Spleen (tissue), 11 donors: ENCODE results near the gene GPR21. TPM values are rescaled to one million over a fixed set of nuclear protein-coding genes. Genes with fewer than 3 reads are reported as not detected.

ENCODE experiments used
- DNase-seq: peaks from one replicate; pipeline ENCODE4 v3.0.0-alpha.2; 2020
- H3K27ac ChIP-seq, 8 donors: fragments of 200-600 bp; sonication (generic) in 7 of 8; 1 replicate in 4 of 8; 2 replicates in 4 of 8; pipeline versions ENCODE4 v1.5.0 to v1.8.0; 2016 to 2021; ENCODE audit warnings: inconsistent platforms in 4 of 8, mild to moderate bottlenecking in 4 of 8, moderate library complexity in 1 of 8
- H3K27me3 ChIP-seq, 7 donors: fragments of 200-600 bp; sonication (generic) in 6 of 7; replicated peaks in 1 of 7; 1 replicate in 4 of 7; 2 replicates in 3 of 7; pipeline versions ENCODE4 v1.5.0 to v1.8.0; 2016 to 2021; ENCODE audit warnings: inconsistent platforms in 3 of 7, mild to moderate bottlenecking in 1 of 7
- H3K36me3 ChIP-seq, 6 donors: fragments of 200-600 bp; sonication (generic) in 5 of 6; 1 replicate in 4 of 6; 2 replicates in 2 of 6; pipeline versions ENCODE4 v1.5.0 to v1.8.0; 2016 to 2021; ENCODE audit warnings: inconsistent platforms in 2 of 6
- H3K4me1 ChIP-seq, 6 donors: fragments of 200-600 bp; sonication (generic) in 5 of 6; 1 replicate in 3 of 6; 2 replicates in 3 of 6; pipeline versions ENCODE4 v1.5.0 to v1.8.0; 2016 to 2021; ENCODE audit warnings: inconsistent platforms in 3 of 6
- H3K4me3 ChIP-seq, 8 donors: fragments of 200-600 bp; sonication (generic) in 7 of 8; 1 replicate in 4 of 8; 2 replicates in 4 of 8; pipeline versions ENCODE4 v1.5.0 to v1.8.0; 2016 to 2021; ENCODE audit warnings: inconsistent platforms in 4 of 8, mild to moderate bottlenecking in 4 of 8, moderate library complexity in 2 of 8
- H3K9me3 ChIP-seq, 8 donors: fragments of 200-600 bp; sonication (generic) in 7 of 8; 1 replicate in 4 of 8; 2 replicates in 4 of 8; pipeline versions ENCODE4 v1.5.0 to v1.8.0; 2016 to 2021; ENCODE audit warnings: inconsistent platforms in 4 of 8
- CTCF ChIP-seq, 11 experiments: fragments of 200-600 bp in 7 of 11; fragments of 450-650 bp in 4 of 11; sonication (generic) in 4 of 11; IDR thresholded peaks in 8 of 11; conservative IDR thresholded peaks in 3 of 11; 1 replicate in 7 of 11; 2 replicates in 4 of 11; pipeline versions ENCODE4 v1.4.0 to v1.8.0; 2016 to 2021; ENCODE audit warnings: antibody characterized with exemption in 11 of 11, inconsistent platforms in 4 of 11, mild to moderate bottlenecking in 1 of 11
- POLR2A ChIP-seq, 3 donors: fragments of 450-650 bp; IDR thresholded peaks; one replicate each; pipeline ENCODE4 v1.5.1; 2017; ENCODE audit warnings: antibody characterized with exemption in 3 of 3, mild to moderate bottlenecking in 1 of 3
- POLR2AphosphoS5 ChIP-seq, 3 donors: sonication (generic); formaldehyde crosslinking; IDR thresholded peaks; one replicate each; pipeline ENCODE4 v1.5.1; 2017; ENCODE audit warnings: antibody characterized with exemption in 3 of 3
- WGBS, 5 donors: extraction: QIAGEN DNeasy Blood & Tissue Kit in 3 of 5; methylation state at CpG; one replicate each; pipeline versions ENCODE4 v1.1.5 to v1.1.7; 2013 to 2018; 5-methylcytosine and 5-hydroxymethylcytosine counted together
- intact Hi-C: fragments of 100-400 bp; cut with DNase I; formaldehyde crosslinking; loops from one replicate; pipeline ENCODE4 v1.15.0; 2023; ENCODE audit warnings: low total_unique reads
- polyA plus RNA-seq, 3 donors: library from polyadenylated mRNA; stranded (reverse); fragments of 200-250 nt; gene quantifications; one replicate each; pipeline ENCODE4 v1.2.1, GENCODE V29; 2013
- total RNA-seq, 7 donors: library from RNA; depleted of rRNA in 3 of 7; stranded (reverse); fragments of >200 nt in 3 of 7; fragmentation: NEBNext Ultra II Directional in 4 of 7; extraction: Animal tissue kit (Norgen Biotek cat#: 25700) in 4 of 7; gene quantifications; one replicate each; pipeline versions ENCODE4 v1.1.0 to v1.2.1, GENCODE V29; 2016 to 2021
- donor health status: healthy with polysubstance abuse.
- donor health status: DM: no; HTN: no; CAD: no; lungs with moderate emphysema.
- donor health status: DM: no; HTN: no; CAD: no.
- donor health status: Bipolar disorder and iron deficiency.
- donor health status: healthy.
- donor health status: DM: no; HTN: no; CAD: no.
- donor health status: DM: yes; HTN: yes; CAD: no.

GPR21 gene
- total and polyA plus RNA-seq, 10 donors = 0.19 to 5.4 (median 3.0) TPM; not detected in 1

DNA sequence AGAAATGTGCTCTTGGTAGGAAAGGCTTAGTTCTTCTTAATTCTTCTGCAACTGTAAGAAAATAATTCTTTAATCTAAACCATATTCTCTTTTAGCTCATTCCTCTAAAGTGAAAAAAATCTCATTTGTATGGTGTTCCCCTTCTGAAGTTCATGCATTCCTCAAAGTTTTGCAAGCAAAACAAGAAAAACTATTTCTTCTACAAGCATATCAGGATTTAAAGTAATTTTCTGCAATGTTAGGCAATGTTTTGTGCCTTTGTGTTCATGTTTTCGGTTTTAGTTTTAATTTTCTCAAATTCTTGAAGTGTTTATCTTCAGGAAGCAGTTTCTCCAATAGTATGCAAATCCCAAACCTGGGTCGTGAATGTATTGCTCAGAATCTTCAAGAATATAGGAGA is 12.7 kb upstream of the GPR21 start:
- H3K4me3 ChIP-seq = no peak overlapping the region
- H3K4me1 ChIP-seq = no peaks in the 10 kb centered on the region
- peaks cover 5 to 94% (median 54%) of the 10 kb centered on the region in 6 donors for H3K36me3 ChIP-seq
- no peak overlapping the region for H3K27ac ChIP-seq
- no peaks in the 10 kb centered on the region for H3K27me3 ChIP-seq
- no peak for TF ChIP-seq POLR2AphosphoS5 (IDR thresholded peaks at IDR 0.05)
- no peak for TF ChIP-seq CTCF (IDR thresholded peaks at IDR 0.05 in 8 of 11, conservative IDR thresholded peaks at IDR 0.05 in 3 of 11)
- TF ChIP-seq POLR2A (IDR thresholded peaks at IDR 0.05) = no peak
- no peaks in the 10 kb centered on the region for H3K9me3 ChIP-seq
- WGBS, 5 donors = 45 to 62% (median 56%) methylated on average over 2 of the region's 2 CpGs
- intact Hi-C loops = no loop called here
- no peak for DNase-seq

DNA sequence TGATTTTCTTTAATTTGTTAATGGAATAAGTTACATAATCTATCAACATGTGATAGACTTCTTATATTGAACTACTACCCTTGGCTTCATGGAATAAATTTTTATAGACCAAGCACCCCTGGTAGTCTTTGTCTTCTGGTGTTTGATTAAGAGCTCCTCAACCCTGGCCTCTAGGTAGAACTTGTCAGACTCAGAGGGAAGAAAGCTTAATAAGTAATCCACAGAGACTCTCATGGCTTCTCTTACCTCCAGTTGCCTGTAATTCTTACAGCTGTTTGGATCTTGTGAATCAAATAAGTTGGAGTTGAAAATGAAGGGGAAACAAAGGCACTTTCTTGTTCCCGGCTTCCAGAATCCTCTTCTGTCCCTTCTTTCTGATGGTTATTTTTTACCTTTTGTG is 7.0 kb upstream of the GPR21 start:
- Histone ChIP-seq H3K27ac (no peak overlapping the region), H3K4me3 (no peak overlapping the region), H3K9me3 (no peaks in the 10 kb centered on the region), H3K27me3 (no peaks in the 10 kb centered on the region), H3K36me3 (peaks cover 2 to 74% (median 28%) of the 10 kb centered on the region in 6 donors), H3K4me1 (peaks cover 0 to 10% (median 5%) of the 10 kb centered on the region in 6 donors)
- no peak for DNase-seq
- no peak for TF ChIP-seq CTCF (IDR thresholded peaks at IDR 0.05 in 8 of 11, conservative IDR thresholded peaks at IDR 0.05 in 3 of 11)
- no peak for TF ChIP-seq POLR2AphosphoS5 (IDR thresholded peaks at IDR 0.05)
- no peak for TF ChIP-seq POLR2A (IDR thresholded peaks at IDR 0.05)
- intact Hi-C loops = no loop called here
- WGBS, 5 donors = 95 to 100% (median 100%) methylated on average over 1 of the region's 1 CpG

DNA sequence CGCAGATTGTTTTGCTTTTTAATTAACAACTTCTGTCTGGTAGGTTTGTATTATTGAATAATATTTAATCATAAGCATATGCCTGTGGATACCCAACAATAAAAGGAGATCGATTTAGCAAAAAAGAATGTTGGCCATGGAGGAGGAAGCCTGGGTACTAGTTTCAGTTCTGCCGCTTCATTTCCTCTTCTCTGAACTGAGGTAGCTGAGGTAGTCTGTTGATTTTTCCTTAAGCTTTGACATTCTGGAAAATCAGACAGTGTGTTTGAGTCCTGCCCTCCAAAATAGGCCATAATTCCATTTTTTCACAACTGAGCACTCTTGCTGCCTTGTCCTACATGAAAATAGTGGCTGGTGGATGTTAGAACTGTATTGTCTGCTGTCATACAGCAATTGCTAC is 6.0 kb upstream of the GPR21 start:
- WGBS, 5 donors = 46 to 66% (median 55%) methylated on average over 3 of the region's 3 CpGs
- H3K9me3 ChIP-seq = no peaks in the 10 kb centered on the region
- no peak for DNase-seq
- H3K4me1 ChIP-seq = peaks cover 0 to 16% (median 5%) of the 10 kb centered on the region in 6 donors
- no peak overlapping the region for H3K27ac ChIP-seq
- H3K36me3 ChIP-seq = peaks cover 2 to 63% (median 20%) of the 10 kb centered on the region in 6 donors
- intact Hi-C loops = no loop called here
- TF ChIP-seq POLR2AphosphoS5 (IDR thresholded peaks at IDR 0.05) = no peak
- TF ChIP-seq CTCF (IDR thresholded peaks at IDR 0.05 in 8 of 11, conservative IDR thresholded peaks at IDR 0.05 in 3 of 11) = no peak
- TF ChIP-seq POLR2A (IDR thresholded peaks at IDR 0.05) = no peak
- H3K4me3 ChIP-seq = no peak overlapping the region
- H3K27me3 ChIP-seq = no peaks in the 10 kb centered on the region

GRCh38 chr9:123028136-123028535 is 5.3 kb upstream of the GPR21 start:
- no peak for TF ChIP-seq POLR2AphosphoS5 (IDR thresholded peaks at IDR 0.05)
- TF ChIP-seq POLR2A (IDR thresholded peaks at IDR 0.05) = no peak
- no peak for TF ChIP-seq CTCF (IDR thresholded peaks at IDR 0.05 in 8 of 11, conservative IDR thresholded peaks at IDR 0.05 in 3 of 11)
- DNase-seq = no peak
- H3K27me3 ChIP-seq = no peaks in the 10 kb centered on the region
- H3K4me3 ChIP-seq = no peak overlapping the region
- H3K27ac ChIP-seq = no peak overlapping the region
- H3K9me3 ChIP-seq = no peaks in the 10 kb centered on the region
- H3K36me3 ChIP-seq = peaks cover 1 to 57% (median 14%) of the 10 kb centered on the region in 6 donors
- peaks cover 0 to 22% (median 10%) of the 10 kb centered on the region in 6 donors for H3K4me1 ChIP-seq
- intact Hi-C loops = no loop called here
